ENCODE results near the gene MED16.
"Not testable (repeated sequence)": the region's sequence is repeated elsewhere in the genome, so short reads cannot be mapped to it uniquely, and the experiment has no call there.

MED16 gene

DNA sequence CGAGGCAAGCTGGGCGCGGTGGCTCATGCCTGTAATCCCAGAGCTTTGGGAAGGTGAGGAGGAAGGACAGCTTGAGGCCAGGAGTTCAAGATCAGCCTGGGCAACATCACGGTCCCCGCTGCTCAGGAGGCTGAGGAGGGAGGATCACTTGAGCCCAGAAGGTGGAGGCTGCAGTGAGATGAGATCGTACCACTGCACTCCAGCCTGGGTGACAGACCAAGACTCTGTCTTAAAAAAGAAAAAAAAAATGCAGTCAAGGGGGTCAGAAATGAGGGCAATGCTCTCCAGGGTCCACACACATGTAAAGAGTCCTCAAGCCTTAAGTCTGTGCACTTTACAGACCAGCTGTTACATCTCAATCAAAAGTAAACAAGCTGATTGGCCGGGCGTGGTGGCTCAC is 11.6 kb upstream of the MED16 start:
- no peak for DNase-seq

DNA sequence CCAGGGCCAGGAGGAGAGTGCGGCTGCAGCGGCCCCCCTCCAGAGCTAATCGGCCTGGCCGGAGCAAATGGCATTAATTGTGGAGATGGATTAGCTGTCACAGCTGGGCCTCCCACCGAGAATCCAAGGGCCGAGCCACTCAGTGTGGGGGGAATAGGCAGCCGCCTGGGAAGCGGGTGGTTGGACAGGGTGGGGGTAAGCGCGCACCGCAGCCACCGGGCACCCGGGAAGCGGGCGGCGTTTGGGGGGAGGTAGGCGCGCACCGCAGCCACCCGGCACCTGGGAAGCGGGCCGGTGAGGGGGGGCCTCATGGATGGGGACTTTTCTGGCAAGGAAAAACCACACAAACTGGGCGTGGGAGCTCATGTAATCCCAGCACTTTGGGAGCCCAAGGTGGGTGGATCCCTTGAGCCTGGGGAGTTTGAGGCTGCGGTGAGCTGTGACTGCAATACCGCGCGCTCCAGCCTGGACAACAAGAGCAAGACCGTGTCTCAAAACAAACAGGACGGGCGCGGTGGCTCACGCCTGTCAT is 10.3 kb upstream of the MED16 start:
- no peak for DNase-seq

DNA sequence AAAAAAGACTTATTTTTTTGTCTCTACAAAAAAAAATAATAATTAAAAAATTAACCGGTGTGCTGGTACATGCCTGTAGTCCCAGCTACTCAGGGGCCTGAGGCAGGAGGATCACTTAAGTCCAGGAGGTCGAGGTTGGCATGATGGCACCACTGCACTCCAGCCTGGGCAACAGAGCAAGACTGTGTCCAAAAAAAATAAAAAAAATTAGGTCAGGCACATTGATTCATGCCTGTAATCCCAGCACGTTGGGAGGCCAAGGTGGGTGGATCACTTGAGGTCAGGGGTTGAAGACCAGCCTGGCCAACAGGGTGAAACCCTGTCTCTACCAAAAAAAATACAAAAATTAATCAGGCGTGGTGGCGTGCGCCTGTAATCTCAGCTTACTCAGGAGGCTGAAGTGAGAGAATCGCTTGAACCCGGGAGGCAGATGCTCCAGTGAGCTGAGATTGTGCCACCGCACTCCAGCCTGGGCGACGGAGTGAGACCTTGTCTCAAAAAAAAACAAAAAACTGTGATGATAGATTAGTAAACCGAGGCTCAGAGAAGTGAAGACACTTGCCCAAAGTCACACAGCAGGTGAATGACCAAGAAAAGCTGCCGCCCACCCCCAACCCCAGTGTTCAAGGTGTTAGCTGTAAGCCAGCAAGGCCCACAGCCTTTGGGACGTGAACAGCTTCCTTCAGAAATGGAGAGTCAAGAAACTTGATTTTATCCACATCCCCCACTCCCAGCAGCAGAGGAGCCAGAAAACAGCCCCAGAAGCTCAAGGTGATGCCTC is 9.6 kb upstream of the MED16 start:
- DNase-seq = no peak

DNA sequence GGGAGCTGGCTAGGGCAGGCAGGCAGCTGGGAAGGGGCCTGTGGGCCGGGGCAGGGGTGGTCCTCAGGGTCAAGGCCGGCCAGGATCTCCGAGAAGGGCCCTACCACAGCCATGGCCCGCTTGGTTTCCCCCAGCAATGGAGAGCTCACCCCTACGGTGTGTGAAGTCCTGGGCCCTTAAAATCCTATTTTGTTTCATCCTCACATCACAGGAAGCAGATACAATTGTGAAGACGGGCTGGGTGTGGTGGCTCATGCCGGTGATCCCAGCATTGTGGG is 9.0 kb upstream of the MED16 start:
- DNase-seq = no peak

DNA sequence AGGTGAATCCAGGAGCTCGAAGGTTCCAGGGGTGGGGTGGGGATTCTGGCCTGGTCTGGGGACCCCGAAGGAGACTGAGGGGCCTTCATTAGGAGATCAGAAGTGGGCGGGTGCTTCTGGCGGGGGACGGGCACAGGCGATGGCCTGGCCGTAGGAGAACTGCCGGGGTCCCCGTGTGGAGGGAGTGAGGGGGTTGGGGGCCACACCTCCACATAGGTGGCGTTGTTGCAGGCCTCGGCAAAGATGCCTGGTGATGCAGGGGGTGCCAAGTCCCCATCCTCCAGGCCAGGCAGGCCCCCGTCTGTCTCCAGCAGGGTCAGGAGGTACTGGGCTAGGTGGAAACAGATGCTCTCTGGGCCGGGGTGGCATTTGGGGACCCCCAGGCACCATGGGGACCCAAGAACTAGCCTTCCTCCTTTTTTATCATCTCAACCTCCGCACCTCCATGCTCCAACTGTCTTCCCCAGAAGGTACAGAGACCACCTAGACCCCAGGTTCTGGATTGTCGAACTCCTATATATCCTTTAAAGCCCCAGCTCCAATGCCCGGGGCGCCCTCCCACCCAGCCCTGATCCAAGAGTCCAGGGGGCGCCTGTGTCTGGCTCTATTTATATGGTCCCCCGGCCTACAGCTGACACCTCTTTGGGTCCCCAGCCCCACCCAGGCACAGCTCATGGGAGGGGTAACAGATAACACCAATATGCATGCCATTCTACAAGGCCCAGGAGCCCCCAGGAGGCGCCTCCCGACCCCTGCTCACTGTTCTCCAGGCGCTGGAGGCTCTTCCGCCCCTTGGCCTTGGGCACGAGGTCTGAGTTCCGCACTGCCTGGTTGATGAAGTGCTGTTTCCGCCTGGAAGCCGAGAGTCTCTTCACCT is 8.5 kb upstream of the MED16 start:
- DNase-seq = no peak

DNA sequence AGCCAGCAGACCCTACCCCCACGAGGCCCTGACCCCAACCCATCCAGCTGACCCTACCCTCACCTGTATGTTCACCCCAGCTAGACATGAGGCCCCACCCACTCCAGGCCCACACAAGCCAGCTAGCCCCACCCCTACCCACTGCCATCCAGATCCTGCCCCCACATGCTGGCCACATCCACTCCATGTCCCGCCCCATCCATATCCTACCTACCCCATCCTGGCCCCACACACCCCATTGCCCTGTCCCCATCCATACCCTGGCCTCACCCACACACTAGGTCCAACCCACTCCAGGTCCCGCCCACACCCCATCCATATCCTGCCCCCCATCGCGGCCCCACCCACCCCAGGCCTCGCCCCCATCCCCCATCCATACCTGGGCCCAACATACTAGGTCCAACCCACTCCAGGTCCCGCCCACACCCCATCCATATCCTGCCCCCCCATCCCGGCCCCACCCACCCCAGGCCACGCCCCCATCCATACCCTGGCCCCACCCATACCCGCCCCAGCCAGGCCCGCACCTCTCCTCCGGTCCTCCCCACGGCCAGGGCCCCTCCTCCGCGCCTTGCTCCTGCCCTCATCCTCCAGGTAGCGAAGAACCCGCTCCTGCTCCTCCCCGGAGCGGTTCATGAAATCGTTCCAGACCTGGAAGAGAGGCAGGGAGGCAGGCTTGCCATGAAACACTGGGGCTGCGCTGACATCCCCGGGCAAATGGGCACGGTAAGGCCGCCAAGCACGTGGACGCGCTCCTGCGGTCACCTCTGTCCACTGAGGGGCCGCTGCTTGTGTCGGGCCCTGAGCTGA is 7.5 kb upstream of the MED16 start:
- DNase-seq = no peak

DNA sequence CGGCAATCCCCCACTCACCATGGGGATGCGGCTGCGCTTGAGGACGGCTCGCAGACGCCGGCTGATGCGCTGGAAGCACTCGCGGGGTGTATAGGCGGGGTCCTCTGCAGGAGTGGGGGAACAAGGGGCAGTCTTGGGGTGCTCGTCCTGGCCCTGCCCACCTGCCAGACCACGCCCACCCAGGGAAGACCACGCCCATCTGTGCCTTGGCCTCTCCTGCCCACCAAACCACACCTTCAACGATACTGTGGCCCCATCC is 7.0 kb upstream of the MED16 start:
- no peak for DNase-seq

DNA sequence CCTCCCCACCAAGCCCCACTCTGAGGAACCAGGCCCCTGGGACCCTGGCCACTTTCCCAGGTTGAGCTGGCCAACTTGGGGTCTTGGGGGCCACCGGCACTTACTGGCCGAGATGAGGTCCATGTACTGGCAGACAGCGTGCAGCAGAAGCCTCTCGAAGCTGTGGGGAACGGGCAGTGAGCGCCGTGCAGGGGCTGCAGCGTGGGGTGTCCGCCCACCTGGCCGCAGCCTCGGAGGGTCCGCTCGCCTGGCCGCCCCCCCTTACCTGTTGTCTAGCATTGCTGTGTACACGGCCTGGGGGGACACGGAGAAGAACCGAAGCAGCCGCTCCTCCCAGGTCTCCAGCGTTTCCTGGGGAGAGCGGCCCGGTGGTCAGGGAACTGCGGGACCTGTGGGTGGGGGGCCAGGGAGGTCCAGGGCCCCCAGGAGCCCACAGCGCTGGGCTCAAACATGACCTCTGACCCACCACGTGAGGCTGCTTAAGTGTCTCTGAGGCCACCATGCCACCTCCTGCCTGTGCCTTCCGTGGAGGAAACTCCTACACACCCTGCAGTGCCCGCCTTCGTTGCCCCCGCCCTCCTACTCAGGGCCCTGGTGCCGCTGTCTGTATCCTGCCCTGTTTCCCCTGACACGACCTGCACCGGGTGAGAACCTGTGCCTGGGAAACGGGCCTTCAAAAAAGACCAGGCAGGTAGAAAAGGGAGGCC is 6.5 kb upstream of the MED16 start:
- DNase-seq = no peak

DNA sequence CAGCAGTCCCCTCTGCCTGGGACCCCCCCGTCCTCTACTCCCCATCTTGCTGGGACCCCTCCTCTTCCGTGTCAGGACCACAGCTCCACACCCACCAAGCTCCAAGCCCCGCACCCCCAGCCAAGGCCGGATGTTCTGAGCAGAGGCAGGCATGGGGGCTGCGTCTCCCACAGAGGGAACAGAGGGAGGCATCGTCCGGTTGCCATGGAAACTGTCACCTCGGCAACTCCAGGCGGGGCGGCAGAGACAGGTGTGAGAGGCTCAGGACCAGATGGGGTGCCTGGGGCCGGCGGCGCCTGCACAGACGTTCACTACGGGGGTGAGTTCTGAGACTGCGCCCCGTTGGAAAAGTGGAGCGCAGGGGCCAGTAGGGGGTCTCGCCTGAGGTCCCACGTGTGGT is 5.7 kb upstream of the MED16 start:
- DNase-seq = no peak

DNA sequence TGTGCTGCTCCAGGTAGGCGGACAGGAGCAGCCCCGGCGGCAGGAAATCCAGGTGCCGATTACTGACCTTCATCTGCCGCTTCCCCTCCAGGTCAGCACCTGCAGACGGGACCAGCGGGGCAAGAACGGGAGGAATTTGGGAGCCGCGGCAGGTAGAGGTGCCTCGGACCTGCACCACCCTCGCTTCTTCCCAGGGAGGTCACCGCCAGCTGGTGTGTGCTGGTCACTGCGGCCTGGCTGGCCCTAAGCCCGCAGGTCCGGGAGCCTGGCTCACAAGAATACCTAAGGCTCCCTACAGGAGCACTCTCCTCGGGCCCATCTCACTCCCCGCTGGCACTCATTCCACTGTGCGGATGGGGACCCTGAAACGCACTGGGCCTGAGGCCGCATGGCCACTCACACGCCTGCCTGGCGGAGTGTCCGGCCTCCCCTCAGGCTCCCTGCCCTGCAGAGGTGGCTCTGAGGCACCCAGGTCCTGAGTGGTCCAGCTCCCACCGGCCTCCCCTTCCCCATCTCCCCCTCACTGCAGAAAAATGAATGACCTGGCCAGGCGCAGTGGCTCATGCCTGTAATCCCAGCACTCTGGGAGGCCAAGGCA is 4.6 kb upstream of the MED16 start:
- DNase-seq = no peak

DNA sequence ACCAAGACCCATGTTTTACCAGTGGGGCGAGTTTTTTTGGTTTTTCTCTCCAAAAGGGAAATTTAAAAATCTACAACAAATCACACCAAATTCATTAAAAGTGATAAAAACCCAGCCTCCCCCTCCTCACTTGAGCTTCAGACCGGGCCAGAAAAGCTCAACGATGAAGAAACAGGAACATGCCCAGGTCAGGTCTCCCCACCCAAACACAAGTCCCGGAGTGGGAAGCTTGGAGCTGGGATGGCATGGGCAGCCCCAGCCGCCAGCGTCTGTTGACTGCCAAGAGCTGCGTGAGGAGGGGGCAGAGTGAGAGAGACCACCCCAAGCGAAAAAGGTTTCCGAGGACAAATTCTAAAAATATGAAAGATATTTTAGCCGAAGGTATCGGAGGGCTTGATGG is 4.0 kb upstream of the MED16 start:
- DNase-seq = no peak

DNA sequence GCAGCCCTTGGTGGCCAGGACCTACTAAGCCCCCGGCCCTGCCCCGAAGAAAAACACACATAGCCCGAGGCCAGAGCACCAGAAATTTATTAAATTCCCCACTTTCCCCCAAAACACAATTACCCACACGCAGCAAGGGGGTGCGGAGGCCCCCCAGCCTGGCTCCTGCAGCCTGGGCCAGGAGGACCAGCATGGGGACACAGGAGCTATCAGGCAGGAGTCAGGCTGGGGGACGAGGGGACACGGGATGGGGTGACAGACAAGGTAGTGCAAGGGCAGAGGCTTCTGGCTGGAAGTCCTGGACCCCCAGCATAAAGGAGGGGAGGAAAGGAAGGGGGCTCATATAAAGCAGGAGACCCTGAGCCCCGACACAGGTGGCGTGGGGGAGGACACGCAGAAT is 3.4 kb upstream of the MED16 start:
- no peak for DNase-seq

DNA sequence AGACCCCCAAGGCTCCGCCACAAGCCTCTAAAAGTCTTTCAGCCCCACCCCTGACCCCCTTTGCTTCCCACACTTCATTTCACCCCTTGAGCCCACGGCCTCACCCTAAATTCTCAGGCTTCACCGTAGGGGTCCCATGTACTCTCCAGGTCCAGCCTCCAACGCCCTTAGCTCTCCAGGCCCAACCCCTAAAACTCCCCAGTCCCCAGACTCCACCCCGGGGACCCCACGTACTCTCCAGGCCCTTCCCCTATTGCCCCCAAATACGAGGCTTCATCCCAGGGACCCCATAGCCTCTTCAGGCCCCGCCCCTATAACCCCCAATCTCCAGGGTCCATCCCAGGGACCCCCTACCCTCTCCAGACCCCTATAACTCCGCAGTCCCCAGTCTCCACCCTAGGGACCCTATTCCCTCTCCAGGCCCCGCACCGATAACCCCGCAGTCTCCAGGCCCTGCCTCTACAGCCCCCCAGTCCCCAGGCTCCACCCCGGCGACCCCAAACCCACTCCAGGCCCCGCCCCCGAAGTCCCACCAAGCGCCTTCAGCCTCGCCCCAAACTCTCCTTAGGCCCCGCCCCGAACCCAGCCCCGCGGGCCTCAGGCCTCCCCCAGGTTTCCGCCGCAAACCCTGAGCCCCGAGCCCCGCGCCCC is 619 bp downstream of the MED16 start:
- DNase-seq = no peak

DNA sequence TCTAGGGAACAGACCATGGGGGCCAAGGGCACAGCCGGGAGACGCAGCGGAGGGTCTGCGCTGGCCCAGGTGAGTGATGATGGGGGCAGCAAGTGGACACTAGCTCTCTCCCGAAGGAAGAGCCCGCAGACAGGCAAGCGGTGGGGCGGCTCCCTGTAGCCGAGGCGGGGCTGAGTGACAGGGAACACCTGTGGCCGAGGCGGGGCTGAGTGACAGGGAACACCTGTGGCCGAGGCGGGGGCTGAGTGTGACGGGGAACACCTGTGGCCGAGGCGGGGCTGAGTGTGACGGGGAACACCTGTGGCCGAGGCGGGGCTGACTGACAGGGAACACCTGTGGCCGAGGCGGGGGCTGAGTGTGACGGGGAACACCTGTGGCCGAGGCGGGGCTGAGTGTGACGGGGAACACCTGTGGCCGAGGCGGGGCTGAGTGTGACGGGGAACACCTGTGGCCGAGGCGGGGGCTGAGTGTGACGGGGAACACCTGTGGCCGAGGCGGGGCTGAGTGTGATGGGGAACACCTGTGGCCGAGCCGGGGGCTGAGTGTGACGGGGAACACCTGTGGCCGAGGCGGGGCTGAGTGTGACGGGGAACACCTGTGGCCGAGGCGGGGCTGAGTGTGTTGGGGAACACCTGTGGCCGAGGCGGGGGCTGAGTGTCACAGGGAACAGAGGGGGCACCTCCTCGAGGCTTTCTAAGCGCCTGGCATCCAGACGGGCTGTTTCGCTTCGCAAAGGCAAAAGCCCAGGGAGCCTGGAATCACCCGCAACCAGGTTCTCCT is 1.4 kb downstream of the MED16 start:
- not testable (repeated sequence) for DNase-seq

DNA sequence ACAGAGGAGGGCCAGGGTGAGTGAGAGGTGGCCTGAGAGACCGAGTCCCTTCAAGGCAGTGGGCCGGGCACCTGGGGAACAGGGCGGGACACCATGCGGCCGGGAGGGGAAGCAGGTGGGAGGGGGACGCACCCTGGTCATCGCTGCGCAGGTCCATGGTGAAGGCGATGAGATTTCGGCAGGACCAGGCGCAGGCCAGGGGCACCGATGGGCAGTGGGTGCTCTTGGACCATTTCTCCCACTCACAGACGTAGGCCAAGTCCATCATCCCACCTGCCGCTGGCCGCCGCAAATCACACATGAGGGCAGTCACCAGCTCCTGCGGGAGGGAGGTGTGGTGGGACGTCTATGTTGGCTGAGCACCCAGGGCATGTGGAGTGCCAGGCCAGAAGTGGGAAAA is 2.2 kb downstream of the MED16 start:
- DNase-seq = no peak

DNA sequence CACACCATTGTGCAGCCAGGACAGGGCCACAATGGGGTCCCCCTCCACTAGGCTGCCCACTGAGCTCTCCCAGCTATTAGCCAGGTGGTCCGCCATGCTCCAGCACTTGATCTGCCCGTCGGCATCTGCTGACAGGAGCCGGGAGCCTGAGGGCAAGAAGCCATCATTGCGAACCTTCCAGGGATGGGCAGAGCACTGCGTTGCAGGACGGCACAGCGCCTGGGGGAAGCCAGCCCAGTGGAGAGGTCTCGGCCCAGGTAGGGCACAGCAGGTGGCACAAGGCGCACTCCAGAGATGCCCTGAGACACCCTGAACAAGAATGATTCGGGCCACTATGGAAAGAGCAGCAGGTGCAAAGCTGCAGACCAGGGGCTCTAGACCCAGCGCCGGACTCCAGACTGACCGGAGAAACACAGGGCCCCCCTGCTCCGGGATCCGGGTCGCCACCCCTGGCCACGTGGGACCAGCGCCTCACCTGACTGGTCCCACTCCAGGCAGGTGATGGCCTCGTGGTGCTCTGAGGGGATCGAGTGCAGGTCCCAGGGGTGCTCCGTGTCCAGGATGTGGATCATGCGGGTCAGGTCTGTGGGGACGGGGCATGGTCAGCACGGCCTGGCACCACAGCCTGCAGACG is 3.2 kb downstream of the MED16 start:
- no peak for DNase-seq

DNA sequence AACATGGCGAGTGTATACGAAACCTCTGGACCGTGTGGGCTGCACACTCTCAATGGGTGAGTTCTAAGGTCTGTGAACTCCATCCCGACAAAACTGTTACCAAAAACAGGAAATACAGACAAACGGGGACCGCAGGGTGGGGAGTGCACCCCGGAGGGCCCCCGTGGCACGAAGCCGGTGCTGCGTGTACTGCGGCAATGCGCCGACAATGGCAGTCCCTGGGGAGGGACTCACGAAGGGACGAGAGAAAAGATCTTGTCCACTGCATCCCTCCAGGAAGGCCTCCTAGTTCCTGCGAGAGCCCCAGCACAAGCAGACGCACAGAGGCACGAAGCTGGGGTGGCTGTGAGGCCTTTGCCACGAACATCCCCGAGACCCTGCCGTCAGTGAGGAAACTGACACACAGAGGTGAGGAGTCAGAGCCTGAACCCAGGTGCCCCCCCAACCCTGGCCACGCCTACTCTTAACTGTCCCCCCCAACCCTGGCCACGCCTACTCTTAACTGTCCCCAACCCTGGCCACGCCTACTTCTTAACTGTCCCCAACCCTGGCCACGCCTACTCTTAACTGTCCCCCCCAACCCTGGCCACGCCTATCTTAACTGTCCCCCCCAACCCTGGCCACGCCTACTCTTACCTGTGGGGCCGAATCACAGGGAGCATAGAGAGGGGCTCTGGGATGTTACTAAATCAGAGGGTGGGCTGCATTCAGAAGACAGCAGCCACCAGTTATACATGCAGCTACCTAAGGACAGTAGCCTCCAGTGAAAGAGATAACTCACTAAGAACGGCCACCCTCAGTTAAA is 4.2 kb downstream of the MED16 start:
- DNase-seq = peak; percentile 24 to 47

DNA sequence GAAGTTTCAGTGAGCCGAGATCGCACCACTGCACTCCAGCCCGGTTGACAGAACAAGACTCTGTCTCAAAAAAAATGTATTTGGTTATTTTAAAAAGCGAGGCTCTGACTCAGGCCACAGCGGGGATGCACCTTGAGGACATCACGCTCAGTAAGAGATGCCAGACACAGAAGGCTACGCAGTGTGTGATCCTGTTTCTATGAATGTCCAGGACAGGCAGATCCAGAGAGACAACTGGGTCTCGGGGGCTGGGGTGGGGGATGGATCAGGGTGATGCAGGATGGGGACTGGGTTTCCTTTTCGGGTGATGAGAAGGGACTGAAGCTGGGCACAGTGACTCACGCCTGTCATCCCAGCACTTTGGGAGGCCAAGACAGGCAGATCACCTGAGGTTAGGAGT is 5.4 kb downstream of the MED16 start:
- DNase-seq = no peak

DNA sequence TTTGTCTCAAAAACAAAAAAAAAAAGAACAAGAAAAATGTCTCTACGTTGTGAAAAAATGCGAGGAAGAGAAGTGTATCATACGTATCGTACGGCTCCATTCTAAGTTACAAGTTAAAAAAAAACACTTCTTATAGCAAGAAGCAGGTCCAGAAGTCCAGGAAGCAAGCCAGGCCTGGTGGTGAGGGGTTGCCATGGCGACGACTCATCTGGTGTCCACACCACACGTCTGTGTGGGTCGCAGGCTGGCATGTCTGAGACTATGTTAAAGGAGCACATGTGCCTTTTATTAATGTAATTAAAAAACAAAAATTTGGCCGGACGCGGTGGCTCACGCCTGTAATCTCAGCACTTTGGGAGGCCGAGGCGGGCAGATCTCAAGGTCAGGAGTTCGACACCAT is 5.9 kb downstream of the MED16 start:
- DNase-seq = no peak

Data from stimulated activated CD4-positive, alpha-beta T cell treated with anti-CD3 and anti-CD28 coated beads, Interleukin-4, amount 100 ng/mL, for 4 hours (primary cell).